CD14-positive monocyte (primary cell): ENCODE results near the gene SIPA1L3. TPM values are rescaled to one million over a fixed set of nuclear protein-coding genes. Genes with fewer than 3 reads are reported as not detected.

Source experiments
- DNase-seq, 3 donors: peaks; one replicate each; pipeline ENCODE4 v3.0.0-alpha.2; 2011 to 2022
- H2AFZ ChIP-seq: 2 replicates; pipeline ENCODE4 v1.6.0; 2012; ENCODE audit warnings: mild to moderate bottlenecking, low read depth, low read length, inconsistent platforms; ENCODE audit not compliant: insufficient read depth, poor library complexity, severe bottlenecking
- H3K27ac ChIP-seq, 2 donors: 1 replicate in 1 of 2; 2 replicates in 1 of 2; pipeline ENCODE4 v1.5.1; 2012 to 2013; ENCODE audit warnings: low read length in 2 of 2, control low read depth in 1 of 2, inconsistent platforms in 1 of 2, low read depth in 1 of 2, mild to moderate bottlenecking in 1 of 2
- H3K27me3 ChIP-seq, 2 donors: one replicate each; pipeline versions ENCODE4 v1.6.0 to v1.6.1; 2011 to 2013; ENCODE audit warnings: low read length in 2 of 2; ENCODE audit not compliant: control insufficient read depth in 2 of 2, insufficient read depth in 2 of 2
- H3K36me3 ChIP-seq, 2 donors: replicated peaks in 1 of 2; 1 replicate in 1 of 2; 2 replicates in 1 of 2; pipeline versions ENCODE4 v1.5.1 to v1.6.1; 2012 to 2013; ENCODE audit warnings: low read length in 2 of 2, control low read depth in 1 of 2, inconsistent platforms in 1 of 2, mild to moderate bottlenecking in 1 of 2; ENCODE audit not compliant: insufficient read depth in 2 of 2, control insufficient read depth in 1 of 2
- H3K4me1 ChIP-seq, 2 donors: 1 replicate in 1 of 2; 2 replicates in 1 of 2; pipeline versions ENCODE4 v1.5.1 to v1.6.1; 2012 to 2013; ENCODE audit warnings: low read length in 2 of 2, control low read depth in 1 of 2, inconsistent platforms in 1 of 2, mild to moderate bottlenecking in 1 of 2, moderate library complexity in 1 of 2; ENCODE audit not compliant: insufficient read depth in 2 of 2, control insufficient read depth in 1 of 2
- H3K4me2 ChIP-seq: replicated peaks from 2 replicates; pipeline ENCODE3; 2012; ENCODE audit warnings: low read length, moderate library complexity, mild to moderate bottlenecking; ENCODE audit not compliant: poor library complexity, severe bottlenecking; ENCODE audit errors: extremely low read depth
- H3K4me3 ChIP-seq, 3 experiments: fragments of 200-600 bp in 1 of 3; sonication (generic) in 1 of 3; replicated peaks in 1 of 3; 1 replicate in 2 of 3; 2 replicates in 1 of 3; pipeline ENCODE4 v1.5.1; 2011 to 2013; ENCODE audit warnings: low read length in 3 of 3, mild to moderate bottlenecking in 3 of 3, control low read depth in 2 of 3, low read depth in 2 of 3, inconsistent platforms in 1 of 3, moderate library complexity in 1 of 3
- H3K79me2 ChIP-seq: 2 replicates; pipeline ENCODE4 v1.6.0; 2012; ENCODE audit warnings: mild to moderate bottlenecking, control low read depth, inconsistent platforms, low read length, moderate library complexity; ENCODE audit not compliant: insufficient read depth
- H3K9ac ChIP-seq: 2 replicates; pipeline ENCODE4 v1.6.0; 2017; ENCODE audit warnings: low read length, mild to moderate bottlenecking; ENCODE audit not compliant: insufficient read depth, poor library complexity, severe bottlenecking
- H3K9me3 ChIP-seq, 2 donors: replicated peaks in 1 of 2; 1 replicate in 1 of 2; 2 replicates in 1 of 2; pipeline versions ENCODE4 v1.5.1 to v1.6.1; 2012 to 2013; ENCODE audit warnings: low read length in 2 of 2, control low read depth in 1 of 2; ENCODE audit not compliant: control insufficient read depth in 1 of 2, insufficient read depth in 1 of 2
- H4K20me1 ChIP-seq: 2 replicates; pipeline ENCODE4 v1.6.0; 2012; ENCODE audit warnings: mild to moderate bottlenecking, low read length, control low read depth, moderate library complexity; ENCODE audit not compliant: insufficient read depth
- H3K27ac Mint-ChIP-seq, 7 donors: one replicate each; pipeline ENCODE4 v1.8.0; 2020; ENCODE audit warnings: mild to moderate bottlenecking in 7 of 7, mixed read lengths in 7 of 7, moderate library complexity in 6 of 7, inconsistent platforms in 2 of 7
- H3K27me3 Mint-ChIP-seq, 3 donors: one replicate each; pipeline ENCODE4 v1.8.0; 2021 to 2022; ENCODE audit warnings: low read depth in 3 of 3, mild to moderate bottlenecking in 3 of 3, mixed read lengths in 3 of 3, moderate library complexity in 3 of 3, inconsistent platforms in 1 of 3
- H3K36me3 Mint-ChIP-seq, 2 donors: one replicate each; pipeline ENCODE4 v1.8.0; 2020; ENCODE audit warnings: mixed read lengths in 2 of 2, inconsistent platforms in 1 of 2, mild to moderate bottlenecking in 1 of 2
- H3K4me1 Mint-ChIP-seq: one replicate; pipeline ENCODE4 v1.8.0; 2020; ENCODE audit warnings: mild to moderate bottlenecking, mixed read lengths
- H3K4me3 Mint-ChIP-seq, 2 donors: one replicate each; pipeline ENCODE4 v1.8.0; 2020; ENCODE audit warnings: mild to moderate bottlenecking in 2 of 2, mixed read lengths in 2 of 2, moderate library complexity in 1 of 2
- H3K9me3 Mint-ChIP-seq, 7 donors: one replicate each; pipeline ENCODE4 v1.8.0; 2020 to 2022; ENCODE audit warnings: mixed read lengths in 7 of 7, mild to moderate bottlenecking in 6 of 7, moderate library complexity in 6 of 7, inconsistent platforms in 2 of 7
- CTCF ChIP-seq: fragments of 200-600 bp; IDR thresholded peaks from one replicate; pipeline ENCODE4 v1.8.0; 2022; ENCODE audit warnings: antibody characterized with exemption, mild to moderate bottlenecking
- WGBS: methylation state at CpG from one replicate; pipeline ENCODE4 v1.1.5; 2013; ENCODE audit warnings: missing lambda C conversion rate; ENCODE audit not compliant: insufficient coverage; 5-methylcytosine and 5-hydroxymethylcytosine counted together
- intact Hi-C, 2 donors: fragments of 100-400 bp; cut with micrococcal nuclease; formaldehyde crosslinking; loops; one replicate each; pipeline versions ENCODE4 v1.15.0 to v1.15.1; 2023
- polyA plus RNA-seq, 3 donors: library from polyadenylated mRNA; depleted of rRNA in 1 of 3; unstranded in 2 of 3; stranded (reverse) in 1 of 3; fragments of 300-500 nt in 2 of 3; fragments of >200 nt in 1 of 3; fragmentation: Illumina TruSeq in 2 of 3; gene quantifications; 1 replicate in 2 of 3; 2 replicates in 1 of 3; pipeline ENCODE4 v1.2.3, GENCODE V29; 2012 to 2021

The SIPA1L3 gene
- polyA plus RNA-seq, 3 donors: 0.55 to 4.5 (median 0.99) TPM

- no peak overlapping the region for H3K27ac Mint-ChIP-seq
- Histone ChIP-seq H3K4me2 (no peak overlapping the region), H3K9ac (no peak overlapping the region), H3K9me3 (peaks cover 4 to 7% of the 10 kb centered on the region in 2 donors), H3K79me2 (peaks cover 5% of the 10 kb centered on the region), H3K4me3 (no peak overlapping the region), H3K4me1 (peaks cover 22 to 30% of the 10 kb centered on the region in 2 donors), H3K36me3 (no peaks in the 10 kb centered on the region), H3K27me3 (no peaks in the 10 kb centered on the region), H2AFZ (no peak overlapping the region), H4K20me1 (peaks cover 10% of the 10 kb centered on the region), H3K27ac (no peak overlapping the region)
- H3K27me3 Mint-ChIP-seq: peaks cover 0 to 2% (median 0%) of the 10 kb centered on the region in 3 donors
- H3K4me3 Mint-ChIP-seq: no peak overlapping the region
- H3K36me3 Mint-ChIP-seq: peaks cover 13 to 16% of the 10 kb centered on the region in 2 donors
- intact Hi-C loops: no loop called here
- TF ChIP-seq CTCF: no peak
- peaks cover 33% of the 10 kb centered on the region for H3K4me1 Mint-ChIP-seq
- H3K9me3 Mint-ChIP-seq: peaks cover 0 to 11% (median 4%) of the 10 kb centered on the region in 7 donors
- no CpG with 5 or more reads among the region's 2 CpGs for WGBS
- no peak for DNase-seq
Measured at GRCh38 chr19:37936166-37936565, 29.2 kb downstream of the SIPA1L3 start.

- no CpG with 5 or more reads among the region's 2 CpGs for WGBS
- no peak overlapping the region for H3K27ac Mint-ChIP-seq
Measured at GRCh38 chr19:37936886-37937285, 29.9 kb downstream of the SIPA1L3 start.

More at GRCh38 chr19:37936886-37937285, 29.9 kb downstream of the SIPA1L3 start:
- TF ChIP-seq CTCF: no peak
- no peak overlapping the region for H3K4me3 Mint-ChIP-seq
- intact Hi-C loops: no loop called here
- no peaks in the 10 kb centered on the region for H3K27me3 ChIP-seq
- no peak overlapping the region for H2AFZ ChIP-seq
- no peaks in the 10 kb centered on the region for H3K36me3 ChIP-seq
- H3K36me3 Mint-ChIP-seq: peaks cover 13 to 16% of the 10 kb centered on the region in 2 donors
- peaks cover 8% of the 10 kb centered on the region for H4K20me1 ChIP-seq
- peaks cover 20 to 24% of the 10 kb centered on the region in 2 donors for H3K4me1 ChIP-seq
- H3K9me3 Mint-ChIP-seq: peaks cover 0 to 11% (median 4%) of the 10 kb centered on the region in 7 donors
- H3K4me3 ChIP-seq: no peak overlapping the region
- H3K9me3 ChIP-seq: peaks cover 4 to 7% of the 10 kb centered on the region in 2 donors
- no peak overlapping the region for H3K27ac ChIP-seq
- peaks cover 30% of the 10 kb centered on the region for H3K4me1 Mint-ChIP-seq
- H3K27me3 Mint-ChIP-seq: peaks cover 0 to 2% (median 0%) of the 10 kb centered on the region in 3 donors
- no peak overlapping the region for H3K4me2 ChIP-seq
- H3K79me2 ChIP-seq: peaks cover 5% of the 10 kb centered on the region
- no peak overlapping the region for H3K9ac ChIP-seq
- DNase-seq: no peak
